Peyer's patch (tissue), 4 donors: ENCODE measurements around the gene NR2E1.

Source experiments
- CTCF ChIP-seq, 6 experiments: fragments of 450-650 bp in 4 of 6; fragments of 200-600 bp in 2 of 6; sonication (generic) in 1 of 6; IDR thresholded peaks; one replicate each; pipeline ENCODE4 v1.5.1; 2017 to 2019; ENCODE audit warnings: antibody characterized with exemption in 6 of 6, mild to moderate bottlenecking in 3 of 6, moderate library complexity in 1 of 6
- POLR2A ChIP-seq, 2 donors: fragments of 450-650 bp; IDR thresholded peaks; one replicate each; pipeline ENCODE4 v1.5.1; 2017; ENCODE audit warnings: antibody characterized with exemption in 2 of 2, mild to moderate bottlenecking in 2 of 2, moderate library complexity in 2 of 2

GRCh38 chr6:108157234-108157980 lies 8.4 kb upstream of the NR2E1 start:
- TF ChIP-seq CTCF (IDR thresholded peaks at IDR 0.05) = no peak
- TF ChIP-seq POLR2A (IDR thresholded peaks at IDR 0.05) = no peak
